ENCODE results near the gene MED7. TPM values are rescaled to one million over a fixed set of nuclear protein-coding genes. Genes with fewer than 3 reads are reported as not detected.

Gene MED7
- total and polyA plus RNA-seq, 2 of the 13 experiments (the other 11 are each of a cell fraction or from before 2014, with no cell fraction given): 9.2 to 9.4 TPM

DNA sequence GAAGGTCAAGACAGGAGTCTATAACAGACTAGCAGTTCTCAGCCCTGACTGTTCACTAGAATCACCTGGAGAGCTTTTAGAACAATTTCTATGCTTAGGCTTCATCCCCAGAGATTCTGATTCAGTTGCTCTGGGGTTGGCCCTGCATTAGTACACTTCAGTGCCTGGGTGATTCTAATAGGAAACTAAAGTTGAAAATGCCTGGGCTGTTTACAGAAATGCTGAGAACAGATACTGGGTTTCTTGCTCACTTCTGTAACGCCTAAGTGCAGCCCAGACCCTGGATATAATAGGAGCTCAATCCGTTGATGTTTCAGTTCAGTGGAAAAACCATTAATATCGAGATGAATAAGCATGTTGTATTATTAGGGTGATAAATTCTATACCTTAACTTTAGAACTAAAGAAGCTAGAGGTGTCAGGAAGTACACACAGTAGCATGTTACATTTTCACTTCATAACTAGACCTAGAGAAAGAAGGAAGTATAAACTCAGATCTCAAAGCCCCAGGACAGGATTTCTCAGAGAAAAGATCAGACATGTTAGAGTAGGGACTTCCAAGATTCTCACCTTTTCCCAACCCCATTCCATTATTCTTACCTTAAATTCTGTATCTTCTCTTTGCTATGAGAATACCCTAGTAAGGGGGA is 54.2 kb downstream of the MED7 start (continued):
- TF ChIP-seq REPIN1 (CRISPR knock-in tag; IDR thresholded peaks at IDR 0.05; ENCODE audit: borderline replicate concordance, low read depth): no peak
- TF ChIP-seq ZFP41 (CRISPR knock-in tag; IDR thresholded peaks at IDR 0.05; ENCODE audit: borderline replicate concordance): no peak

Other genes starting within 250 kb of the MED7 start
- not detected in 2 replicates for gene TIMD4, start 179.6 kb downstream of the MED7 start, total RNA-seq (2016; rRNA removed; fragmentation: Illumina TruSeq; extraction: Trizol)
- gene TIMD4, start 179.6 kb downstream of the MED7 start, polyA plus RNA-seq (2011; rRNA removed): 0.50 and 0.71 TPM in 2 replicates
- 0.77 and 0.93 TPM in 2 replicates for gene HAVCR1, start 83.7 kb downstream of the MED7 start, total RNA-seq (2016; rRNA removed; fragmentation: Illumina TruSeq; extraction: Trizol)
- gene HAVCR1, start 83.7 kb downstream of the MED7 start, polyA plus RNA-seq (2011; rRNA removed): 12.3 and 14.1 TPM in 2 replicates
- 0.07 TPM in 1 of 2 replicates, not detected in the other for gene HAVCR2, start 33.8 kb downstream of the MED7 start, total RNA-seq (2016; rRNA removed; fragmentation: Illumina TruSeq; extraction: Trizol)
- gene HAVCR2, start 33.8 kb downstream of the MED7 start, polyA plus RNA-seq (2011; rRNA removed): 0.16 and 1.4 TPM in 2 replicates
- not detected in 2 replicates for gene GARIN3, start 23.4 kb upstream of the MED7 start, total RNA-seq (2016; rRNA removed; fragmentation: Illumina TruSeq; extraction: Trizol)
- not detected in 2 replicates for gene GARIN3, start 23.4 kb upstream of the MED7 start, polyA plus RNA-seq (2011; rRNA removed)
- gene ITK, start 38.0 kb upstream of the MED7 start, total RNA-seq (2016; rRNA removed; fragmentation: Illumina TruSeq; extraction: Trizol): not detected in 2 replicates
- 0.01 TPM in 1 of 2 replicates, not detected in the other for gene ITK, start 38.0 kb upstream of the MED7 start, polyA plus RNA-seq (2011; rRNA removed)
- 30.3 and 40.2 TPM in 2 replicates for gene CYFIP2, start 123.3 kb upstream of the MED7 start, total RNA-seq (2016; rRNA removed; fragmentation: Illumina TruSeq; extraction: Trizol)
- gene CYFIP2, start 123.3 kb upstream of the MED7 start, polyA plus RNA-seq (2011; rRNA removed): 22.5 and 22.6 TPM in 2 replicates